ENCODE data around the gene CD248.
"Not testable (repeated sequence)": the region's sequence is repeated elsewhere in the genome, so short reads cannot be mapped to it uniquely, and the experiment has no call there.

Gene CD248

GRCh38 chr11:66328031-66328301 is 11.1 kb upstream of the CD248 start:
- no peak for DNase-seq

GRCh38 chr11:66327171-66328030 is 10.6 kb upstream of the CD248 start:
- DNase-seq = no peak

GRCh38 chr11:66326261-66327111 is 9.6 kb upstream of the CD248 start:
- DNase-seq = no peak

GRCh38 chr11:66325263-66325671 is 8.4 kb upstream of the CD248 start:
- DNase-seq = no peak

- no peak for DNase-seq
These were observed 7.8 kb upstream of the CD248 start for GRCh38 chr11:66324664-66325063.

GRCh38 chr11:66323684-66324083 is 6.8 kb upstream of the CD248 start:
- no peak for DNase-seq

GRCh38 chr11:66322732-66323427 is 6.0 kb upstream of the CD248 start:
- no peak for DNase-seq

GRCh38 chr11:66321606-66322005 is 4.8 kb upstream of the CD248 start:
- no peak for DNase-seq

- not testable (repeated sequence) for DNase-seq
These were observed 3.9 kb upstream of the CD248 start for GRCh38 chr11:66320748-66321147.

GRCh38 chr11:66320289-66320688 is 3.4 kb upstream of the CD248 start:
- not testable (repeated sequence) for DNase-seq

GRCh38 chr11:66318600-66318970 is 1.7 kb upstream of the CD248 start:
- no peak for DNase-seq

GRCh38 chr11:66317723-66318599 is 1.1 kb upstream of the CD248 start:
- DNase-seq = peak; percentile 50

- peak; percentile 45 for DNase-seq
These were observed 478 bp upstream of the CD248 start for GRCh38 chr11:66317322-66317722.

- DNase-seq = no peak
These were observed 678 bp downstream of the CD248 start for GRCh38 chr11:66315921-66316811.

GRCh38 chr11:66315498-66315885 is 1.4 kb downstream of the CD248 start:
- no peak for DNase-seq

- DNase-seq = no peak
These were observed 2.0 kb downstream of the CD248 start for GRCh38 chr11:66314561-66315497.

- DNase-seq = no peak
These were observed 2.7 kb downstream of the CD248 start for GRCh38 chr11:66314186-66314501.

- no peak for DNase-seq
These were observed 3.3 kb downstream of the CD248 start for GRCh38 chr11:66313321-66314185.

GRCh38 chr11:66312549-66313320 is 4.1 kb downstream of the CD248 start:
- DNase-seq = peak; percentile 97
